HEK293 (cell line): ENCODE measurements around the gene KCNIP2.

Source experiments
- CTCF ChIA-PET: fragments of 350-600 bp; formaldehyde crosslinking; extraction: SDS; loops from one replicate; lab custom pipeline; 2021; ENCODE audit warnings: antibody characterized with exemption; lab: Yijun Ruan, JAX
- POLR2A ChIA-PET: fragments of 300-600 bp; formaldehyde crosslinking; extraction: SDS; loops from one replicate; lab custom pipeline; 2020; ENCODE audit warnings: antibody characterized with exemption, inconsistent platforms; lab: Yijun Ruan, JAX
- H3K27ac ChIP-seq: fragments of 200-500 bp; sonication (Bioruptor generic); 2 replicates; pipeline ENCODE4 v1.5.1; 2014; ENCODE audit warnings: low read depth, low read length, control low read depth, inconsistent platforms; ENCODE audit errors: extremely low read depth
- H3K36me3 ChIP-seq, 2 experiments: fragments of 200-500 bp in 1 of 2; sonication (Bioruptor generic) in 1 of 2; 1 replicate in 1 of 2; 2 replicates in 1 of 2; pipeline ENCODE4 v1.5.1; 2014 to 2017; ENCODE audit warnings: inconsistent platforms in 2 of 2, low read length in 2 of 2; ENCODE audit not compliant: control insufficient read depth in 2 of 2, insufficient read depth in 1 of 2
- H3K4me1 ChIP-seq: fragments of 200-500 bp; sonication (Bioruptor generic); 2 replicates; pipeline ENCODE4 v1.5.1; 2014; ENCODE audit warnings: mild to moderate bottlenecking, low read length, inconsistent platforms; ENCODE audit not compliant: control insufficient read depth, insufficient read depth
- H3K4me3 ChIP-seq: 2 replicates; pipeline ENCODE4 v1.5.1; 2011; ENCODE audit warnings: low read depth, mild to moderate bottlenecking, control low read depth, low read length, moderate library complexity
- H3K9me3 ChIP-seq: fragments of 200-500 bp; sonication (Bioruptor generic); 2 replicates; pipeline ENCODE4 v1.5.1; 2014; ENCODE audit warnings: low read depth, low read length, inconsistent platforms; ENCODE audit not compliant: control insufficient read depth, insufficient read depth
- GLIS2 ChIP-seq: fragments of 450-650 bp; formaldehyde crosslinking; IDR thresholded peaks from 2 replicates; pipeline ENCODE4 v1.5.1; 2016; ENCODE audit warnings: missing biosample characterization, missing genetic modification characterization
- HIC1 ChIP-seq: fragments of 450-650 bp; formaldehyde crosslinking; IDR thresholded peaks from 2 replicates; pipeline ENCODE4 v1.5.1; 2016; ENCODE audit warnings: missing biosample characterization, missing genetic modification characterization
- PRDM4 ChIP-seq: fragments of 450-650 bp; formaldehyde crosslinking; IDR thresholded peaks from 2 replicates; pipeline ENCODE4 v1.5.1; 2017; ENCODE audit warnings: missing biosample characterization, missing genetic modification characterization
- SP3 ChIP-seq: fragments of 450-650 bp; formaldehyde crosslinking; IDR thresholded peaks from 2 replicates; pipeline ENCODE4 v1.5.1; 2016; ENCODE audit warnings: missing biosample characterization, missing genetic modification characterization
- YY1 ChIP-seq: fragments of 450-650 bp; formaldehyde crosslinking; IDR thresholded peaks from 2 replicates; pipeline ENCODE4 v1.5.1; 2018; ENCODE audit warnings: missing biosample characterization, missing genetic modification characterization
- ZBTB20 ChIP-seq: fragments of 450-650 bp; formaldehyde crosslinking; IDR thresholded peaks from 2 replicates; pipeline ENCODE4 v1.5.1; 2016; ENCODE audit warnings: missing biosample characterization, missing genetic modification characterization
- ZBTB8A ChIP-seq: fragments of 450-650 bp; formaldehyde crosslinking; IDR thresholded peaks from 2 replicates; pipeline ENCODE4 v1.5.1; 2016; ENCODE audit warnings: missing biosample characterization, missing genetic modification characterization
- ZIC2 ChIP-seq: fragments of 450-650 bp; formaldehyde crosslinking; IDR thresholded peaks from 2 replicates; pipeline ENCODE4 v1.5.1; 2016; ENCODE audit warnings: missing biosample characterization, missing genetic modification characterization
- ZNF335 ChIP-seq: fragments of 450-650 bp; formaldehyde crosslinking; conservative IDR thresholded peaks from 2 replicates; pipeline ENCODE4 v1.5.1; 2016; ENCODE audit warnings: missing biosample characterization, missing genetic modification characterization
- ZNF341 ChIP-seq: fragments of 450-650 bp; formaldehyde crosslinking; IDR thresholded peaks from 2 replicates; pipeline ENCODE4; 2016; ENCODE audit warnings: low read depth, missing biosample characterization, missing genetic modification characterization
- ZNF501 ChIP-seq: fragments of 450-650 bp; formaldehyde crosslinking; IDR thresholded peaks from 2 replicates; pipeline ENCODE4 v1.5.1; 2016; ENCODE audit warnings: missing biosample characterization, missing genetic modification characterization
- ZNF561 ChIP-seq: fragments of 450-650 bp; IDR thresholded peaks from 2 replicates; pipeline ENCODE4 v1.5.1; 2018; ENCODE audit warnings: missing biosample characterization, missing genetic modification characterization, borderline replicate concordance
- ZNF692 ChIP-seq: fragments of 450-650 bp; formaldehyde crosslinking; IDR thresholded peaks from 2 replicates; pipeline ENCODE4 v1.5.1; 2016; ENCODE audit warnings: missing biosample characterization, missing genetic modification characterization
- ZNF701 ChIP-seq: fragments of 450-650 bp; formaldehyde crosslinking; IDR thresholded peaks from 2 replicates; pipeline ENCODE4 v1.5.1; 2016; ENCODE audit warnings: missing biosample characterization, missing genetic modification characterization
- ZNF768 ChIP-seq: fragments of 450-650 bp; formaldehyde crosslinking; IDR thresholded peaks from 2 replicates; pipeline ENCODE4 v1.5.1; 2018; ENCODE audit warnings: missing biosample characterization, mild to moderate bottlenecking, missing genetic modification characterization
- ZSCAN30 ChIP-seq: fragments of 450-650 bp; IDR thresholded peaks from 2 replicates; pipeline ENCODE4 v1.5.1; 2018; ENCODE audit warnings: missing biosample characterization, mild to moderate bottlenecking, missing genetic modification characterization, moderate library complexity
- ZXDB ChIP-seq: fragments of 450-650 bp; formaldehyde crosslinking; IDR thresholded peaks from 2 replicates; pipeline ENCODE4 v1.5.1; 2016; ENCODE audit warnings: missing biosample characterization, missing genetic modification characterization
- TF ChIP-seq, protein P1 (sequence below): fragments of 450-650 bp; formaldehyde crosslinking; optimal IDR thresholded peaks from 2 replicates; pipeline ENCODE3; 2016; ENCODE audit warnings: missing biosample characterization, mild to moderate bottlenecking, missing genetic modification characterization

The KCNIP2 gene

GRCh38 chr10:101780187-101780817 is 63.3 kb downstream of the KCNIP2 start:
- CTCF ChIA-PET: interaction anchor here (0.6 to 8.1 kb wide), 25 partner anchors 9 to 619 kb away, joined by 3 to 203 read pairs (median 7); partner anchors contain the start of genes DPCD, OGA and POLL
- TF ChIP-seq, protein P1, sequence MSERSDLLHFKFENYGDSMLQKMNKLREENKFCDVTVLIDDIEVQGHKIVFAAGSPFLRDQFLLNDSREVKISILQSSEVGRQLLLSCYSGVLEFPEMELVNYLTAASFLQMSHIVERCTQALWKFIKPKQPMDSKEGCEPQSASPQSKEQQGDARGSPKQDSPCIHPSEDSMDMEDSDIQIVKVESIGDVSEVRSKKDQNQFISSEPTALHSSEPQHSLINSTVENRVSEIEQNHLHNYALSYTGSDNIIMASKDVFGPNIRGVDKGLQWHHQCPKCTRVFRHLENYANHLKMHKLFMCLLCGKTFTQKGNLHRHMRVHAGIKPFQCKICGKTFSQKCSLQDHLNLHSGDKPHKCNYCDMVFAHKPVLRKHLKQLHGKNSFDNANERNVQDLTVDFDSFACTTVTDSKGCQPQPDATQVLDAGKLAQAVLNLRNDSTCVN: peak; percentile 7
- 0 out of 2 replicates have a peak, but pooled peaks have one; percentile 2 for TF ChIP-seq ZNF335 (tag by site-specific recombination)
- peak; percentile 65 for TF ChIP-seq ZBTB8A
- TF ChIP-seq HIC1: 0 out of 2 replicates have a peak, but pooled peaks have one; percentile 3
- TF ChIP-seq ZSCAN30: no peak
- 0 out of 2 replicates have a peak, but pooled peaks have one; percentile 9 for TF ChIP-seq ZNF341 (tag by site-specific recombination)
- 0 out of 2 replicates have a peak, but pooled peaks have one; percentile 1 for TF ChIP-seq ZNF692
- 0 out of 2 replicates have a peak, but pooled peaks have one; percentile 21 for TF ChIP-seq SP3
- peak; percentile 9; the same call in 1 of the 2 replicates for TF ChIP-seq ZXDB
- TF ChIP-seq PRDM4 (tag by site-specific recombination): no peak
- TF ChIP-seq ZNF701 (tag by site-specific recombination): no peak
- 0 out of 2 replicates have a peak, but pooled peaks have one; percentile 2 for TF ChIP-seq YY1
- TF ChIP-seq ZNF501 (tag by site-specific recombination): peak; percentile 0; the same call in 1 of the 2 replicates
- peak; percentile 35; the same call in 1 of the 2 replicates for TF ChIP-seq GLIS2 (tag by site-specific recombination)
- 0 out of 2 replicates have a peak, but pooled peaks have one; percentile 5 for TF ChIP-seq ZIC2 (tag by site-specific recombination)
- 0 out of 2 replicates have a peak, but pooled peaks have one; percentile 3 for TF ChIP-seq ZNF561 (tag by site-specific recombination)
- 0 out of 2 replicates have a peak, but pooled peaks have one; percentile 24 for TF ChIP-seq ZBTB20 (tag by site-specific recombination)
- no peak for TF ChIP-seq ZNF768 (tag by site-specific recombination)
- no peak overlapping the region for H3K4me3 ChIP-seq
- no peak overlapping the region; the same call in 1 of the 2 replicates for H3K27ac ChIP-seq
- peaks cover 0 to 22% of the 10 kb centered on the region in 2 experiments; a peak in 1 of 3 replicates for H3K36me3 ChIP-seq
- POLR2A ChIA-PET: interaction anchor here (1.3 kb wide), 1 partner anchor 178 kb away, joined by 11 read pairs; no protein-coding TSS in a partner anchor
- H3K9me3 ChIP-seq: no peaks in the 10 kb centered on the region
- H3K4me1 ChIP-seq: peaks cover 18% of the 10 kb centered on the region
